HepG2 (cell line): ENCODE data around the gene LIN7A. TPM values are rescaled to one million over a fixed set of nuclear protein-coding genes. Genes with fewer than 3 reads are reported as not detected.

Experiments used
- ATAC-seq: fragments of 200-7000 bp; cut with Tn5 transposase; 3 replicates; pipeline ENCODE4 v1.9.1; 2020; ENCODE audit warnings: mild to moderate bottlenecking, moderate library complexity
- BruUV-seq: library from RNA; stranded (reverse); fragments of 400-500 nt; replicated peaks from 2 replicates; lab custom pipeline; 2021; lab: Mats Ljungman, UMichigan
- CTCF ChIA-PET: fragments of 300-600 bp; formaldehyde crosslinking; extraction: SDS; loops from one replicate; lab custom pipeline; 2021; ENCODE audit warnings: low total read pairs, inconsistent platforms, low intra/inter-chr PET ratio; lab: Yijun Ruan, JAX
- POLR2A ChIA-PET: fragments of 350-600 bp; sonication (Branson Sonifier 250); formaldehyde crosslinking; loops from one replicate; lab custom pipeline; 2020; ENCODE audit warnings: antibody characterized with exemption, inconsistent platforms; lab: Yijun Ruan, JAX
- DNase-seq: peaks from one replicate; pipeline ENCODE4 v3.0.0-alpha.2; 2015; ENCODE audit warnings: low spot score
- FAIRE-seq: peaks from 3 replicates; lab custom pipeline; 2011; peaks lifted over from hg19 to GRCh38; lab: Jason Lieb, UNC
- H2AFZ ChIP-seq: one replicate; pipeline ENCODE4 v1.6.1; 2011; ENCODE audit warnings: low read length, inconsistent platforms
- H3K27ac ChIP-seq: fragments of 300-600 bp; 3 replicates; pipeline ENCODE4 v1.8.0; 2011; ENCODE audit warnings: mixed run types, mild to moderate bottlenecking, mixed read lengths, low read length, inconsistent platforms; ENCODE audit not compliant: insufficient read depth; ENCODE audit errors: extremely low read length
- H3K27me3 ChIP-seq, 2 experiments: fragments of 200-600 bp in 1 of 2; 2 replicates in 1 of 2; 3 replicates in 1 of 2; pipeline versions ENCODE4 v1.6.0 to v1.8.0; 2011; ENCODE audit warnings: low read length in 2 of 2, mild to moderate bottlenecking in 2 of 2, moderate library complexity in 2 of 2, inconsistent platforms in 1 of 2; ENCODE audit not compliant: insufficient read depth in 2 of 2, control insufficient read depth in 1 of 2
- H3K36me3 ChIP-seq, 2 experiments: fragments of 200-600 bp in 1 of 2; replicated peaks in 1 of 2; 2 replicates in 1 of 2; 3 replicates in 1 of 2; pipeline versions ENCODE4 v1.5.1 to v1.8.0; 2011; ENCODE audit warnings: low read length in 2 of 2, inconsistent platforms in 1 of 2; ENCODE audit not compliant: insufficient read depth in 2 of 2, control insufficient read depth in 1 of 2
- H3K4me1 ChIP-seq: 2 replicates; pipeline ENCODE4 v1.5.1; 2012; ENCODE audit warnings: low read length, inconsistent platforms; ENCODE audit not compliant: insufficient read depth
- H3K4me2 ChIP-seq: 2 replicates; pipeline ENCODE4 v1.6.0; 2011; ENCODE audit warnings: low read depth, low read length, inconsistent platforms
- H3K4me3 ChIP-seq, 3 experiments: fragments of 200-600 bp in 1 of 3; sonication (generic), shearing (Covaris generic) in 1 of 3; replicated peaks in 1 of 3; 2 replicates each; pipeline ENCODE4 v1.5.1; 2011 to 2016; ENCODE audit warnings: low read length in 3 of 3, inconsistent platforms in 2 of 3, low read depth in 2 of 3, mild to moderate bottlenecking in 2 of 3, control low read depth in 1 of 3, mixed read lengths in 1 of 3; ENCODE audit not compliant: insufficient read depth in 1 of 3
- H3K79me2 ChIP-seq: one replicate; pipeline ENCODE4 v1.6.1; 2011; ENCODE audit warnings: low read length, inconsistent platforms; ENCODE audit not compliant: insufficient read depth
- H3K9ac ChIP-seq: 2 replicates; pipeline ENCODE4 v1.6.0; 2011; ENCODE audit warnings: mild to moderate bottlenecking, low read depth, low read length, inconsistent platforms; ENCODE audit not compliant: insufficient read depth
- H3K9me3 ChIP-seq: 2 replicates; pipeline ENCODE4 v1.5.1; 2012; ENCODE audit warnings: mild to moderate bottlenecking, low read length
- H4K20me1 ChIP-seq: 2 replicates; pipeline ENCODE4 v1.6.0; 2011; ENCODE audit warnings: inconsistent platforms, mild to moderate bottlenecking, low read length, moderate library complexity; ENCODE audit not compliant: insufficient read depth
- ADNP ChIP-seq: sonication (generic); formaldehyde crosslinking; IDR thresholded peaks from 2 replicates; pipeline ENCODE4 v1.4.0; 2020; ENCODE audit warnings: missing genetic modification reagents
- HNF4A ChIP-seq: sonication (generic); formaldehyde crosslinking; IDR thresholded peaks from 2 replicates; pipeline ENCODE4 v1.4.0; 2020; ENCODE audit warnings: missing genetic modification reagents
- NFE2L1 ChIP-seq: sonication (generic); formaldehyde crosslinking; IDR thresholded peaks from 2 replicates; pipeline ENCODE4 v1.4.0; 2020; ENCODE audit warnings: missing genetic modification reagents, mild to moderate bottlenecking, borderline replicate concordance
- ZMAT3 ChIP-seq: sonication (generic); formaldehyde crosslinking; conservative IDR thresholded peaks from 2 replicates; pipeline ENCODE4 v1.7.0; 2021; ENCODE audit warnings: missing genetic modification reagents
- ZNF333 ChIP-seq: sonication (generic); formaldehyde crosslinking; IDR thresholded peaks from 2 replicates; pipeline ENCODE4 v1.4.0; 2020; ENCODE audit warnings: mild to moderate bottlenecking, missing genetic modification reagents, borderline replicate concordance
- ZNF549 ChIP-seq: sonication (generic); formaldehyde crosslinking; IDR thresholded peaks from 2 replicates; pipeline ENCODE4 v1.5.0; 2020; ENCODE audit warnings: missing genetic modification reagents
- WGBS: methylation state at CpG from one replicate; pipeline ENCODE4 v1.1.6; 2017; ENCODE audit warnings: low lambda C conversion rate; 5-methylcytosine and 5-hydroxymethylcytosine counted together
- in situ Hi-C: cut with HindIII; loops from 2 replicates; pipeline ENCODE4 v1.10.0; 2017; ENCODE audit warnings: low pct_unique_long_range_greater_than_20kb; ENCODE audit not compliant: extremely low pct_ligation_motif_present
- intact Hi-C: fragments of 100-400 bp; cut with micrococcal nuclease; formaldehyde crosslinking; loops from one replicate; pipeline ENCODE4 v1.10.0; 2022; ENCODE audit not compliant: unreplicated experiment
- polyA plus RNA-seq, 8 experiments: library from polyadenylated mRNA; depleted of rRNA in 3 of 8; stranded (reverse) in 7 of 8; unstranded in 1 of 8; fragments of >200 nt; fragmentation: Illumina TruSeq in 4 of 8; extraction: Trizol in 4 of 8; gene quantifications; 2 replicates each; pipeline versions ENCODE4 v1.2.1 to v1.2.3, GENCODE V29; 2011 to 2016; ENCODE audit warnings: low read depth in 4 of 8, missing spikeins in 1 of 8, mixed read lengths in 1 of 8; ENCODE audit not compliant: insufficient read depth in 1 of 8
- total RNA-seq, 5 experiments: library from RNA; depleted of rRNA; stranded (reverse); fragments of >200 nt; fragmentation: Illumina TruSeq; extraction: Trizol; gene quantifications; 2 replicates each; pipeline ENCODE4 v1.2.3, GENCODE V29; 2016; ENCODE audit warnings: low read depth in 1 of 5
- TF ChIP-seq, protein P1 (sequence below): sonication (generic); formaldehyde crosslinking; IDR thresholded peaks from 2 replicates; pipeline ENCODE4 v1.8.0; 2022; ENCODE audit warnings: mild to moderate bottlenecking, missing genetic modification reagents, moderate library complexity
- TF ChIP-seq, protein P2 (sequence below): sonication (generic); formaldehyde crosslinking; IDR thresholded peaks from 2 replicates; pipeline ENCODE4 v1.9.0; 2021; ENCODE audit warnings: mild to moderate bottlenecking, missing genetic modification reagents
- TF ChIP-seq, protein P3 (sequence below): IDR thresholded peaks from 2 replicates; pipeline ENCODE4 v1.6.1; 2012; ENCODE audit warnings: low read depth, low read length, improper control_type of control experiment

LIN7A gene
- total and polyA plus RNA-seq, 2 of the 13 experiments (the other 11 are each of a cell fraction or from before 2014, with no cell fraction given): 18.5 to 19.2 TPM

DNA sequence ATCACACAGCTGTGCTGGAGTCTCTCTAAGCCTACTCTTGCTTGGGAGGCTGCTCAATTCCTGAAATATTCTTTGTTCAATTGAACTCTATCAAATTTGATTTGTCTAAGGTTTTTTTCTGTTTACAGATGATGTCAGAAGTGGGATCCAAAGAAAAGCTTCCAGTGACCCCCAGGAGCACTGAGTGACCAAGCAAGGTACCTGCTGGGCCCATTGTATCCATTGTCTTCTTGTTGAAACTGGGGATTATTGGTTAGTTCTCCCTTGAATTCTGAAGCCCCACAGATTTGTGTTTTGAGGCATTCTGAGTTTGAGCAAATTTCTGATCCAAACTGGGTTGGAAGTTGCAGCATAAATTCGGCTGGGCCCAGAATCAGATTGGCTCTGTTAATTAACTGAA lies 156.4 kb downstream of the LIN7A start:
- in situ Hi-C loops (no loop called here), intact Hi-C loops (no loop called here)
- TF ChIP-seq ZMAT3 (CRISPR knock-in tag) (no peak), ADNP (CRISPR knock-in tag) (no peak), NFE2L1 (CRISPR knock-in tag) (no peak), ZNF549 (no peak), ZNF333 (no peak)
- TF ChIP-seq, protein P1, sequence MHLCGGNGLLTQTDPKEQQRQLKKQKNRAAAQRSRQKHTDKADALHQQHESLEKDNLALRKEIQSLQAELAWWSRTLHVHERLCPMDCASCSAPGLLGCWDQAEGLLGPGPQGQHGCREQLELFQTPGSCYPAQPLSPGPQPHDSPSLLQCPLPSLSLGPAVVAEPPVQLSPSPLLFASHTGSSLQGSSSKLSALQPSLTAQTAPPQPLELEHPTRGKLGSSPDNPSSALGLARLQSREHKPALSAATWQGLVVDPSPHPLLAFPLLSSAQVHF (CRISPR knock-in tag): no peak
- H3K4me1 ChIP-seq: peaks cover 48% of the 10 kb centered on the region
- 86% methylated on average over 1 of the region's 1 CpG for WGBS
- H3K9ac ChIP-seq: no peak overlapping the region
- no peaks in the 10 kb centered on the region for H3K36me3 ChIP-seq
- H3K4me2 ChIP-seq: no peak overlapping the region
- no peak overlapping the region for H3K4me3 ChIP-seq
- H3K9me3 ChIP-seq: no peaks in the 10 kb centered on the region
- POLR2A ChIA-PET: no interaction called here
- H3K27me3 ChIP-seq: no peaks in the 10 kb centered on the region
- no peaks in the 10 kb centered on the region for H3K79me2 ChIP-seq
- no TSS peak for BruUV-seq
- FAIRE-seq (no peak), ATAC-seq (no peak), DNase-seq (no peak)
- H4K20me1 ChIP-seq: no peaks in the 10 kb centered on the region
- CTCF ChIA-PET: no interaction called here
- no peak overlapping the region for H2AFZ ChIP-seq
- H3K27ac ChIP-seq: no peak overlapping the region

DNA sequence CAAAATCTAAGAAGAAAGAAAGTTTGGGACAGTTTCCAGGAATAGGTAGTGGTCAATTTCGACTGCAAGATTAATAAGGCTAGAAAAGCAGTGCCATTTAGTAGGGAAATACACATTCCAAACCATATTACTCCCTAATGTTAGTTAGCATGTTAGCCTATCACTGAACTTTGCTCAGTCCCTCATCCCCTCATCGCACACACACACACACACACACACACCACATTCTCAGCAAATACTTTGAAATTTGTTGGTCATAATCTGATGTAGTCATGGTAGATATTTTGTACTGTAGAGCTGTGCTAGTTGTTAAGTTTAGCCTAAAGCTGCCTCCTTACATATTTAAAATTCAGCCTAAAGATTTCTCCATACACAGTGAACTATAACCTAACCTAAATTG lies 157.0 kb downstream of the LIN7A start:
- in situ Hi-C loops: no loop called here
- TF ChIP-seq HNF4A (CRISPR knock-in tag): peak; percentile 48
- TF ChIP-seq, protein P2, sequence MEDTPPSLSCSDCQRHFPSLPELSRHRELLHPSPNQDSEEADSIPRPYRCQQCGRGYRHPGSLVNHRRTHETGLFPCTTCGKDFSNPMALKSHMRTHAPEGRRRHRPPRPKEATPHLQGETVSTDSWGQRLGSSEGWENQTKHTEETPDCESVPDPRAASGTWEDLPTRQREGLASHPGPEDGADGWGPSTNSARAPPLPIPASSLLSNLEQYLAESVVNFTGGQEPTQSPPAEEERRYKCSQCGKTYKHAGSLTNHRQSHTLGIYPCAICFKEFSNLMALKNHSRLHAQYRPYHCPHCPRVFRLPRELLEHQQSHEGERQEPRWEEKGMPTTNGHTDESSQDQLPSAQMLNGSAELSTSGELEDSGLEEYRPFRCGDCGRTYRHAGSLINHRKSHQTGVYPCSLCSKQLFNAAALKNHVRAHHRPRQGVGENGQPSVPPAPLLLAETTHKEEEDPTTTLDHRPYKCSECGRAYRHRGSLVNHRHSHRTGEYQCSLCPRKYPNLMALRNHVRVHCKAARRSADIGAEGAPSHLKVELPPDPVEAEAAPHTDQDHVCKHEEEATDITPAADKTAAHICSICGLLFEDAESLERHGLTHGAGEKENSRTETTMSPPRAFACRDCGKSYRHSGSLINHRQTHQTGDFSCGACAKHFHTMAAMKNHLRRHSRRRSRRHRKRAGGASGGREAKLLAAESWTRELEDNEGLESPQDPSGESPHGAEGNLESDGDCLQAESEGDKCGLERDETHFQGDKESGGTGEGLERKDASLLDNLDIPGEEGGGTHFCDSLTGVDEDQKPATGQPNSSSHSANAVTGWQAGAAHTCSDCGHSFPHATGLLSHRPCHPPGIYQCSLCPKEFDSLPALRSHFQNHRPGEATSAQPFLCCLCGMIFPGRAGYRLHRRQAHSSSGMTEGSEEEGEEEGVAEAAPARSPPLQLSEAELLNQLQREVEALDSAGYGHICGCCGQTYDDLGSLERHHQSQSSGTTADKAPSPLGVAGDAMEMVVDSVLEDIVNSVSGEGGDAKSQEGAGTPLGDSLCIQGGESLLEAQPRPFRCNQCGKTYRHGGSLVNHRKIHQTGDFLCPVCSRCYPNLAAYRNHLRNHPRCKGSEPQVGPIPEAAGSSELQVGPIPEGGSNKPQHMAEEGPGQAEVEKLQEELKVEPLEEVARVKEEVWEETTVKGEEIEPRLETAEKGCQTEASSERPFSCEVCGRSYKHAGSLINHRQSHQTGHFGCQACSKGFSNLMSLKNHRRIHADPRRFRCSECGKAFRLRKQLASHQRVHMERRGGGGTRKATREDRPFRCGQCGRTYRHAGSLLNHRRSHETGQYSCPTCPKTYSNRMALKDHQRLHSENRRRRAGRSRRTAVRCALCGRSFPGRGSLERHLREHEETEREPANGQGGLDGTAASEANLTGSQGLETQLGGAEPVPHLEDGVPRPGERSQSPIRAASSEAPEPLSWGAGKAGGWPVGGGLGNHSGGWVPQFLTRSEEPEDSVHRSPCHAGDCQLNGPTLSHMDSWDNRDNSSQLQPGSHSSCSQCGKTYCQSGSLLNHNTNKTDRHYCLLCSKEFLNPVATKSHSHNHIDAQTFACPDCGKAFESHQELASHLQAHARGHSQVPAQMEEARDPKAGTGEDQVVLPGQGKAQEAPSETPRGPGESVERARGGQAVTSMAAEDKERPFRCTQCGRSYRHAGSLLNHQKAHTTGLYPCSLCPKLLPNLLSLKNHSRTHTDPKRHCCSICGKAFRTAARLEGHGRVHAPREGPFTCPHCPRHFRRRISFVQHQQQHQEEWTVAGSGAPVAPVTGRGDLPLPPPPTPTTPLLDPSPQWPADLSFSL (CRISPR knock-in tag): 0 out of 2 replicates have a peak, but pooled peaks have one; percentile 59
- TF ChIP-seq, protein P3, sequence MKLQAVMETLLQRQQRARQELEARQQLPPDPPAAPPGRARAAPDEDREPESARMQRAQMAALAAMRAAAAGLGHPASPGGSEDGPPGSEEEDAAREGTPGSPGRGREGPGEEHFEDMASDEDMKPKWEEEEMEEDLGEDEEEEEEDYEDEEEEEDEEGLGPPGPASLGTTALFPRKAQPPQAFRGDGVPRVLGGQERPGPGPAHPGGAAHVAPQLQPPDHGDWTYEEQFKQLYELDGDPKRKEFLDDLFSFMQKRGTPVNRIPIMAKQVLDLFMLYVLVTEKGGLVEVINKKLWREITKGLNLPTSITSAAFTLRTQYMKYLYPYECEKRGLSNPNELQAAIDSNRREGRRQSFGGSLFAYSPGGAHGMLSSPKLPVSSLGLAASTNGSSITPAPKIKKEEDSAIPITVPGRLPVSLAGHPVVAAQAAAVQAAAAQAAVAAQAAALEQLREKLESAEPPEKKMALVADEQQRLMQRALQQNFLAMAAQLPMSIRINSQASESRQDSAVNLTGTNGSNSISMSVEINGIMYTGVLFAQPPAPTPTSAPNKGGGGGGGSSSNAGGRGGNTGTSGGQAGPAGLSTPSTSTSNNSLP: peak; percentile 83

More for the DNA sequence above, 157.0 kb downstream of the LIN7A start:
- no peak for FAIRE-seq
- H3K4me1 ChIP-seq: peaks cover 48% of the 10 kb centered on the region
- BruUV-seq: no TSS peak
- 0 out of 2 replicates have a peak overlapping the region, but pooled peaks have one; percentile 15 for H3K4me2 ChIP-seq
- no peaks in the 10 kb centered on the region for H3K9me3 ChIP-seq
- 75% methylated on average over 2 of the region's 2 CpGs for WGBS
- CTCF ChIA-PET: no interaction called here
- no peaks in the 10 kb centered on the region for H3K36me3 ChIP-seq
- H3K27ac ChIP-seq: no peak overlapping the region
- H3K4me3 ChIP-seq: no peak overlapping the region
- no peaks in the 10 kb centered on the region for H3K27me3 ChIP-seq
- no peak; the same call in 1 of the 3 replicates for ATAC-seq
- H3K79me2 ChIP-seq: no peaks in the 10 kb centered on the region
- no peak overlapping the region for H3K9ac ChIP-seq
- no peak overlapping the region for H2AFZ ChIP-seq
- intact Hi-C loops: no loop called here
- peak; percentile 29 for DNase-seq
- POLR2A ChIA-PET: no interaction called here
- no peaks in the 10 kb centered on the region for H4K20me1 ChIP-seq
